ENCODE data around the gene BHMT.
A peak's percentile ranks its signal among the peaks of the same experiment; 100 is the strongest.

BHMT gene

GRCh38 chr5:79093762-79094161 lies 17.8 kb upstream of the BHMT start:
- peak; percentile 92 for FAIRE-seq
- peak; percentile 29 for DNase-seq (ENCODE audit: insufficient read length, low spot score)
- TF ChIP-seq CTCF (IDR thresholded peaks at IDR 0.05; ENCODE audit: insufficient read depth, missing control alignments): no peak

GRCh38 chr5:79105868-79106267 lies 5.7 kb upstream of the BHMT start:
- TF ChIP-seq CTCF (IDR thresholded peaks at IDR 0.05; ENCODE audit: insufficient read depth, missing control alignments): no peak
- DNase-seq (ENCODE audit: insufficient read length, low spot score) (no peak), FAIRE-seq (no peak)

GRCh38 chr5:79107020-79107796 lies 4.4 kb upstream of the BHMT start:
- TF ChIP-seq CTCF (IDR thresholded peaks at IDR 0.05; ENCODE audit: insufficient read depth, missing control alignments): no peak
- FAIRE-seq: no peak
- DNase-seq (ENCODE audit: insufficient read length, low spot score): no peak

- no peak for TF ChIP-seq CTCF (IDR thresholded peaks at IDR 0.05; ENCODE audit: insufficient read depth, missing control alignments)
Observed at GRCh38 chr5:79108086-79108485, 3.5 kb upstream of the BHMT start.

GRCh38 chr5:79108792-79109191 lies 2.8 kb upstream of the BHMT start:
- no peak for TF ChIP-seq CTCF (IDR thresholded peaks at IDR 0.05; ENCODE audit: insufficient read depth, missing control alignments)
- FAIRE-seq: no peak
- no peak for DNase-seq (ENCODE audit: insufficient read length, low spot score)

More at GRCh38 chr5:79108086-79108485, 3.5 kb upstream of the BHMT start:
- FAIRE-seq (no peak), DNase-seq (ENCODE audit: insufficient read length, low spot score) (no peak)

- FAIRE-seq: no peak
- DNase-seq (ENCODE audit: insufficient read length, low spot score): peak; percentile 26
- TF ChIP-seq CTCF (IDR thresholded peaks at IDR 0.05; ENCODE audit: insufficient read depth, missing control alignments): peak; percentile 35
Observed at GRCh38 chr5:79109527-79110492, 1.8 kb upstream of the BHMT start.

Measured in D721Med (cell line).